Hippocampal formation (tissue), 2 donors: ENCODE data around the gene KLRB1.
"Not testable (repeated sequence)": the region's sequence is repeated elsewhere in the genome, so short reads cannot be mapped to it uniquely, and the experiment has no call there.

Experiments
- DNase-seq, 2 donors: peaks; one replicate each; lab custom pipeline; 2025; lab: John Stamatoyannopoulos, UW

KLRB1 gene

GRCh38 chr12:9619411-9620179 is 11.9 kb upstream of the KLRB1 start:
- DNase-seq, result no peak

- not testable (repeated sequence) for DNase-seq
Measured at GRCh38 chr12:9618906-9619305, 11.2 kb upstream of the KLRB1 start.

GRCh38 chr12:9617124-9617523 is 9.4 kb upstream of the KLRB1 start:
- DNase-seq, result no peak

- no peak for DNase-seq
Measured at GRCh38 chr12:9615420-9616136, 7.9 kb upstream of the KLRB1 start.

GRCh38 chr12:9610606-9611005 is 2.9 kb upstream of the KLRB1 start:
- not testable (repeated sequence) for DNase-seq

- no peak for DNase-seq
Measured at GRCh38 chr12:9606736-9607372, 862 bp downstream of the KLRB1 start.

- DNase-seq, result no peak
Measured at GRCh38 chr12:9606247-9606646, 1.5 kb downstream of the KLRB1 start.

GRCh38 chr12:9605483-9605882 is 2.2 kb downstream of the KLRB1 start:
- no peak for DNase-seq

GRCh38 chr12:9604287-9604686 is 3.4 kb downstream of the KLRB1 start:
- DNase-seq, result no peak

GRCh38 chr12:9600426-9600825 is 7.3 kb downstream of the KLRB1 start:
- DNase-seq, result not testable (repeated sequence)

- no peak for DNase-seq
Measured at GRCh38 chr12:9598363-9598762, 9.4 kb downstream of the KLRB1 start.

- DNase-seq, result no peak
Measured at GRCh38 chr12:9597365-9597764, 10.4 kb downstream of the KLRB1 start.

- DNase-seq, result no peak
Measured at GRCh38 chr12:9590441-9590840, 17.3 kb downstream of the KLRB1 start.

- no peak for DNase-seq
Measured at GRCh38 chr12:9588749-9589148, 19.0 kb downstream of the KLRB1 start.

- DNase-seq, result no peak
Measured at GRCh38 chr12:9587987-9588600, 19.6 kb downstream of the KLRB1 start.

GRCh38 chr12:9577729-9578128 is 30.0 kb downstream of the KLRB1 start:
- not testable (repeated sequence) for DNase-seq

GRCh38 chr12:9567151-9567550 is 40.6 kb downstream of the KLRB1 start:
- not testable (repeated sequence) for DNase-seq

GRCh38 chr12:9566113-9566512 is 41.6 kb downstream of the KLRB1 start:
- not testable (repeated sequence) for DNase-seq

GRCh38 chr12:9564418-9564817 is 43.3 kb downstream of the KLRB1 start:
- not testable (repeated sequence) for DNase-seq

GRCh38 chr12:9562841-9563453 is 44.8 kb downstream of the KLRB1 start:
- DNase-seq, result not testable (repeated sequence)

GRCh38 chr12:9545489-9545888 is 62.2 kb downstream of the KLRB1 start:
- DNase-seq, result not testable (repeated sequence)
